Measurements from ENCODE around the gene OTP. TPM values are rescaled to one million over a fixed set of nuclear protein-coding genes. Genes with fewer than 3 reads are reported as not detected.

Gene OTP
- not detected in 2 replicates for total RNA-seq

DNA sequence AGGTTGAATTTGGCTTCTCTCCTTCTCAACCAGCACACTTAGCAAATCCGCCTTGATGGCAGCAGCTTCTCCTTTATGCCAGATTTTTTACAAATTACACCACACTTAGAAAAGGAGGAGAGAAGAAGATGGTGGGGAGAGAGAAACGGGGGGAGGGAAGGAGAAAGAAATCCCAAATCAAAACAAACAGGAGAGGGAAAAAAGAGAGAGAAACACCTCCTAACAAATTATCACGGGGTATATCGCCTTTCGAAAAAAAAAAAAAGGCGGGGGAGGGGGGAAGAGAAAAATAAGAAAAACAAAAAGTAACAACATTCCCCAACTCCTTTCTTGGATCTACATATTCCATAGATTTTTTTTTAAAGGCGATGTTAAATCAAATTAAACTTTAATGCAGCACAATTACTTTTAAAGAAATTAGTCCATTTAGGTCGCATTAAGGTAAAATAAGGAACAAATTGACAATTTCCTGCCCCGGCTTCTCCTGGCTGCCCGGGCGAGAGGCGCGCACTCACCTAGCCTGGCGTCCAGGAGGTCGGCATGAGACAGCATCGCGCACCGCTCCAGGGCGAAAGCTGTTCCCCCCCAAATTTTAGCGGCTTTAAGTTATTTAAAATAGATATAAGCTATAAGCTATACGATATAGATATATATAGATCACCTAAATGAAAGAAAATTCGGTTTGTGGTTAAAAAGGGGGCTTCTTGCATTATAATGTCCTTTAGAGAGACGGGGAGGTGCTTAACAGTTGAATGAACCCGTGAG, at the start of gene OTP:
TSS of gene OTP (minus strand) at position 716 of the 765 bp plus-strand sequence. CDS start at position 552, 164 bp downstream.

Other genes starting within 250 kb of the OTP start
- 85.2 and 108 TPM in 2 replicates for gene WDR41, start 146.4 kb downstream of the OTP start, total RNA-seq
- gene TBCA, start 137.6 kb upstream of the OTP start, total RNA-seq = 55.4 and 82.1 TPM in 2 replicates

Data from placental epithelial cell (primary cell).